Upper lobe of left lung (tissue), 4 donors: ENCODE results near the gene SNIP1.

Source experiments
- POLR2A ChIP-seq, 4 donors: fragments of 450-650 bp; IDR thresholded peaks; one replicate each; pipeline ENCODE4 v1.5.1; 2016 to 2017; ENCODE audit warnings: antibody characterized with exemption in 4 of 4, mild to moderate bottlenecking in 2 of 4
- TF ChIP-seq, protein P1 (sequence below), 6 experiments: fragments of 450-650 bp in 4 of 6; fragments of 200-600 bp in 2 of 6; sonication (generic) in 2 of 6; IDR thresholded peaks; one replicate each; pipeline ENCODE4 v1.5.1; 2016 to 2019; ENCODE audit warnings: antibody characterized with exemption in 6 of 6

DNA sequence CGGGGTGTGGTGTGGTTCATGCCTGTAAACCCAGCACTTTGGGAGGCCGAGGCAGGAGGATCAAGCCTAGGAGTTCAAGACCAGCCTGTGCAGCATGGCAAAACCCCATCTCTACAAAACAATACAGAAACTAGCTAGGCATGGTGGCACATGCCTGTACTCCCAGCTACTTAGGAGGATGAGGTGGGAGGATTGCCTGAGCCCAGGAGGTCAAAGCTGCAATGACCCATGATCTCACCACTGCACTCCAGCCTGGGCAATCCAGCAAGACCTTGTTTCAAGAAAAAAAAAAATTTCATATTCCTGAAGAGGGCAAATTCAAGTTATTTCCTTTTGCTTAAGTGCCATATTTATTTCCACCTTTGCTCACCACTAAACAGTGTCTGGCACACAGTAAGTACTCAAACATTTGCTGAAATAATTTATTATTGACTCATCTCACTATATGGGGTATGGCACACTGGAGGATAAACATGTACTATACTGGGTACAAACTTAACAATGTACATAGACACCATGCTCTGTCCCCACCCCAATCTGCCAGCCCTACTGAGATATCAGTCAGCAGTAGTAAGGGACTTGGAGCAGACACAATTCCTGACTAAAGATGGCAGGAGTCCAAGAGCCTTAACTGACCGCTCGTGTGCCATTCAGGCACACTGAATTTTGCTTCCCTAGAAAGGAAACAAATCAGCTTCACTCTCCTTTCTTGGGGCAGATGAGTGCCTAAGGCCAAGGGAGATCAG, 55.0 kb downstream of the SNIP1 start:
- no peak for TF ChIP-seq POLR2A (IDR thresholded peaks at IDR 0.05)
- TF ChIP-seq, protein P1, sequence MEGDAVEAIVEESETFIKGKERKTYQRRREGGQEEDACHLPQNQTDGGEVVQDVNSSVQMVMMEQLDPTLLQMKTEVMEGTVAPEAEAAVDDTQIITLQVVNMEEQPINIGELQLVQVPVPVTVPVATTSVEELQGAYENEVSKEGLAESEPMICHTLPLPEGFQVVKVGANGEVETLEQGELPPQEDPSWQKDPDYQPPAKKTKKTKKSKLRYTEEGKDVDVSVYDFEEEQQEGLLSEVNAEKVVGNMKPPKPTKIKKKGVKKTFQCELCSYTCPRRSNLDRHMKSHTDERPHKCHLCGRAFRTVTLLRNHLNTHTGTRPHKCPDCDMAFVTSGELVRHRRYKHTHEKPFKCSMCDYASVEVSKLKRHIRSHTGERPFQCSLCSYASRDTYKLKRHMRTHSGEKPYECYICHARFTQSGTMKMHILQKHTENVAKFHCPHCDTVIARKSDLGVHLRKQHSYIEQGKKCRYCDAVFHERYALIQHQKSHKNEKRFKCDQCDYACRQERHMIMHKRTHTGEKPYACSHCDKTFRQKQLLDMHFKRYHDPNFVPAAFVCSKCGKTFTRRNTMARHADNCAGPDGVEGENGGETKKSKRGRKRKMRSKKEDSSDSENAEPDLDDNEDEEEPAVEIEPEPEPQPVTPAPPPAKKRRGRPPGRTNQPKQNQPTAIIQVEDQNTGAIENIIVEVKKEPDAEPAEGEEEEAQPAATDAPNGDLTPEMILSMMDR (IDR thresholded peaks at IDR 0.05) = no peak
